Thymus (tissue), 11 donors: Measurements from ENCODE around the gene ZNF101. TPM values are rescaled to one million over a fixed set of nuclear protein-coding genes. Genes with fewer than 3 reads are reported as not detected.

Source experiments
- DNase-seq, 9 donors: peaks; one replicate each; pipeline ENCODE4 v3.0.0-alpha.2; 2013; ENCODE audit warnings: low spot score in 9 of 9, low read depth in 6 of 9, missing footprints in 1 of 9
- H3K27ac ChIP-seq, 2 donors: one replicate each; pipeline ENCODE4 v1.5.1; 2013; ENCODE audit warnings: control low read depth in 1 of 2, low read depth in 1 of 2, low read length in 1 of 2, mild to moderate bottlenecking in 1 of 2, moderate library complexity in 1 of 2
- H3K27me3 ChIP-seq, 2 donors: one replicate each; pipeline ENCODE4 v1.5.1; 2013; ENCODE audit warnings: low read length in 1 of 2; ENCODE audit not compliant: control insufficient read depth in 2 of 2, insufficient read depth in 1 of 2
- H3K36me3 ChIP-seq, 2 donors: one replicate each; pipeline ENCODE4 v1.5.1; 2013; ENCODE audit warnings: low read length in 1 of 2, mild to moderate bottlenecking in 1 of 2, moderate library complexity in 1 of 2; ENCODE audit not compliant: control insufficient read depth in 2 of 2, insufficient read depth in 2 of 2
- H3K4me1 ChIP-seq, 2 donors: one replicate each; pipeline ENCODE4 v1.5.1; 2013; ENCODE audit warnings: low read length in 2 of 2; ENCODE audit not compliant: control insufficient read depth in 2 of 2, insufficient read depth in 2 of 2
- H3K4me3 ChIP-seq, 2 donors: one replicate each; pipeline ENCODE4 v1.5.1; 2013; ENCODE audit warnings: low read length in 2 of 2, control low read depth in 1 of 2, mild to moderate bottlenecking in 1 of 2
- H3K9me3 ChIP-seq, 2 donors: one replicate each; pipeline ENCODE4 v1.5.1; 2013; ENCODE audit warnings: low read length in 1 of 2, mild to moderate bottlenecking in 1 of 2; ENCODE audit not compliant: control insufficient read depth in 2 of 2, insufficient read depth in 1 of 2
- WGBS: extraction: QIAGEN DNeasy Blood & Tissue Kit; methylation state at CpG from one replicate; pipeline ENCODE4 v1.1.7; 2013; 5-methylcytosine and 5-hydroxymethylcytosine counted together
- polyA plus RNA-seq: library from polyadenylated mRNA; stranded (reverse); fragments of 200-250 nt; gene quantifications from one replicate; pipeline ENCODE4 v1.2.3, GENCODE V29; 2013
- total RNA-seq: library from RNA; stranded (reverse); fragments of 120-200 nt; gene quantifications from one replicate; pipeline ENCODE4 v1.2.4, GENCODE V29; 2013
- donor health status: healthy.

The ZNF101 gene
- total and polyA plus RNA-seq, 2 donors: 37.8 to 66.6 TPM

DNA sequence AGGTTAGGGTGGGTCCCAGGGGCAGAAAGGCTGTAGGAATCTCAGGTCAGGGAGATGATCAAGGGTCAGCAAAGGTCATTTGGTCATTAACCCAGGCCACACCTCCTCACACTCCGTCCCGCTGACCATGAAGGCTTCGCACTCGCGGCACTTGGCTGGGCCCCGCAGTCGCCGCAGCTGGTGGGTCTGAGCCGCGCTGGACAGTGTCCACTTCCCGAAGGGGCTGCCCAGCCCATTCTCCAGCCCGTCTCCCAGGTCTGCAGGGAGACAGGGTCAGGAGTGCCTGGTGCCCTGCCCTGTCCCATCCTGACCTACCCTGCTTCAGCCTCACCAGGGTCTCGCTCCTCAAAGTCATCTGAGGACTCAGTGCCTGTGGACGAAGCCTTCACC, 33.3 kb upstream of the ZNF101 start:
- DNase-seq: no peak
- Histone ChIP-seq H3K27ac (no peak overlapping the region), H3K4me1 (no peaks in the 10 kb centered on the region), H3K9me3 (no peaks in the 10 kb centered on the region), H3K27me3 (no peaks in the 10 kb centered on the region), H3K4me3 (no peak overlapping the region), H3K36me3 (peaks cover 67 to 72% of the 10 kb centered on the region in 2 donors)
- WGBS: 99% methylated on average over 14 of the region's 14 CpGs

DNA sequence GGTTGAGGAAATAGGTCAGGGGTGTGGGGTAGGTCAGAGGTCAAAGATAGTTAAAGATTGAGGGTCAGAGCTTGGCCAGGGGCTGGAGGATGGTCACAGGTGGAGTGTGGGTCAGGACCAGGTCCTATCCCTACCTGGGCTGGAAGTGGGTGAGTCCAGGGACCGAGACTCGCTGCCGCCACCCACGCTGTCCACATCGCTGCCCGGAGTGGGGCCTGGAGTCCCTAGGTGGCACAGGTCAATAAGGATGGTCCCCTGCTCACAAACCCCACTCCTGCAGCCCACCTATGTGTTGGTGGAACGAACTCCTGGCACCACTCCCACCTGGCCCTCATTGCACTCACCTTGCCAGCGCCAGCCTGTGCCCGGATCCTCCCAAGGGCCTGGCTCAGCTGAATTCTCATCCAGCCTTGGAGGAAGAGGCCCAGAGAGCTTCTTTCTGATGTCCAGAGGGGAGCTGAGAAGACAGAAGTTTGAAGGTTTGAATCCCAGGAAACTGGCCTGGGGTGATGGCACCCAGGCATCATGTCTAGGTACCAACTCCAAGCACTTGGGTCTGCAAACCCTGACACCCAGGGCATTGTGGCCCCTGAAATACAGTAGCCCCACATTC, 32.0 kb upstream of the ZNF101 start:
- 97% methylated on average over 9 of the region's 9 CpGs for WGBS
- Histone ChIP-seq H3K4me3 (no peak overlapping the region), H3K36me3 (peaks cover 68 to 73% of the 10 kb centered on the region in 2 donors), H3K27ac (no peak overlapping the region), H3K27me3 (no peaks in the 10 kb centered on the region), H3K4me1 (no peaks in the 10 kb centered on the region), H3K9me3 (no peaks in the 10 kb centered on the region)
- no peak for DNase-seq

DNA sequence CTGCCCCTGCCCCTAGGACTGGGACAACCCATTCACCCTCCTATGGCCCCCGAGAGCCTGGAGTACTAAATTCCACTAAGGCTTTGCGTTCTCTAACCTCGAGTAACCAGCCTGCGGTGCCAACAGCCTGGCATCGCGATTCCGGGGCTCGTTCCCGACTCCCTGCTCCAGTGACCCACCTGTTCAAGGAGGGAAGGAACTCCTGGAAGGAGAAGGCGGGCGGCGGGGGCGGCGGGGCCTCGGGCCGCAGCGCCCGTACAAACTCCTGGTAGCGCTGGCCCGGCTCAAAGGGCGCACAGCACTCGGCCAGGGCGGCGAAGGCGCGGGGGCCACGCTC, 31.5 kb upstream of the ZNF101 start:
- Histone ChIP-seq H3K36me3 (peaks cover 69 to 74% of the 10 kb centered on the region in 2 donors), H3K27ac (no peak overlapping the region), H3K27me3 (no peaks in the 10 kb centered on the region), H3K4me1 (peaks cover 0 to 1% of the 10 kb centered on the region in 2 donors), H3K9me3 (no peaks in the 10 kb centered on the region), H3K4me3 (no peak overlapping the region)
- DNase-seq: no peak
- WGBS: 97% methylated on average over 27 of the region's 27 CpGs

DNA sequence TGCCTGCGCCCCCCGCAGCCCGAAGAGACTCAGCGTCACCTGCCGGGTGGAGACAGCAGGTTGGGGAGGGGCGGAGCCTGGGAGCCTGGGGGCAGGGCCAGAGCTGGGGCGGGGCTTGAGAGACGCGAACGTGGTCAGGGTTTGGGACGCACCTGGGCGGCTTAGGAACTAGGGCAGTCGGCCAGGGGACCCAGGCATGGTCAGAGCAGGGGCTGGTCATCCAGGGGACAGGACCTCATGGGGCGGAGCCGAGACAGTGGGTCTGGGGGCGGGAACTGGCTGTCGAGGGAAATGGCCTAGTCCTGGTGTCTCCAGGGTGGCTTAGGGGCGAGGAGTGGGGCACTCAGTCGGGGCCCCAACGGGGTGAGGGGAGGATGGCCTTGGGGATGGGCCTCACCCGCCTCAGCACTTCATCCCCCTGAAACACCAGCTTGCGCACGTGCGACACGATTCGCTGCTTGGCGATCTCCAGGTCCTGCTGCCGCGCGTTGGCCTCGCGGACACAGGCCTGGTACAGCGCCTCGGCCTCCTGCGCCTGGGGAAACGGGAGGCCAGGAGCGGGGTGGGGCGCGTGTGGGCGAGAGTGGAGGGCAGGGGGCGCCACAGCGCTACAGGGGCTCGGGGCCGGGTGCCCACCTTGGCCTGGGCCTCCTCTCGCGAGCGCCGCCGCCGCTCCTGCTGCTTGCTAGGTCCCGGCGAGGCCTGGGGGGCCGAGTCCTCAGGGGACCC, 31.0 kb upstream of the ZNF101 start:
- 96% methylated on average over 53 of the region's 53 CpGs for WGBS
- no peaks in the 10 kb centered on the region for H3K9me3 ChIP-seq
- H3K36me3 ChIP-seq: peaks cover 63 to 71% of the 10 kb centered on the region in 2 donors
- H3K27me3 ChIP-seq: no peaks in the 10 kb centered on the region
- H3K4me1 ChIP-seq: peaks cover 0 to 6% of the 10 kb centered on the region in 2 donors
- H3K27ac ChIP-seq: no peak overlapping the region
- H3K4me3 ChIP-seq: no peak overlapping the region
- DNase-seq: no peak

DNA sequence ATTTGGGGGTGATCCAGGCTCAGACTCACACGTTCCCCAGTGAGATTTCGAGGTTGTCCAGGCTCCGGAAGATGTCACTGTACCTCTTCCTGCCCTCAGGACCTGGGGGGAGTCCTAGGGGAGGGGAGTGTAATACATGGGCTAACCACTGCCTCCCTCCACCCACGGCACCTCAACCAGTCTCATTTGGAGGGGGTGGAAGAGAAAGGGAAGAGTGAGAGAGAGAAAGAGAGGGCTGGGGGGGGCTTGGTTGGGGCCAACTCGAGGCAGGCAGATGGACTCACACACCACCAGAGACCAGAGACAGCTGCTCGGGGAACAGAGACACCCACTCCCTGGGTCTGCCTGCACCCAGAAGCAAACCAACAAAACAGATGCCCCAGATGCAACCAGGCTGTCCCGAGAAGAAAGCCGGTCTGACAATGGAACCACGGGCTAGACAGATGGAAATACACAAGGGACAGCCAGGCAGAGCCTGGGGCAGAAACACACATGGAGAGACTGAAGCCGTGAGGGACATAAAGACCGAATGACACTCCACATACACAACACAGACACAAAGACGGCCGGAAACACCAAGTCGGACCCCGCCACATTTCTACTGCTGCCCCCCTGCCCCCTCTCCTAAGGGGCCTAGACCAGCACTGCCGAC, 26.0 kb upstream of the ZNF101 start:
- Histone ChIP-seq H3K4me1 (peaks cover 5 to 16% of the 10 kb centered on the region in 2 donors), H3K9me3 (no peaks in the 10 kb centered on the region), H3K36me3 (peaks cover 53 to 56% of the 10 kb centered on the region in 2 donors), H3K27me3 (no peaks in the 10 kb centered on the region), H3K4me3 (peak overlapping the region; percentile 77 to 88), H3K27ac (peak overlapping the region; percentile 93 to 97)
- 7% methylated on average over 16 of the region's 16 CpGs for WGBS
- peak in 2 of 9 donors; percentile 41 to 57 for DNase-seq

DNA sequence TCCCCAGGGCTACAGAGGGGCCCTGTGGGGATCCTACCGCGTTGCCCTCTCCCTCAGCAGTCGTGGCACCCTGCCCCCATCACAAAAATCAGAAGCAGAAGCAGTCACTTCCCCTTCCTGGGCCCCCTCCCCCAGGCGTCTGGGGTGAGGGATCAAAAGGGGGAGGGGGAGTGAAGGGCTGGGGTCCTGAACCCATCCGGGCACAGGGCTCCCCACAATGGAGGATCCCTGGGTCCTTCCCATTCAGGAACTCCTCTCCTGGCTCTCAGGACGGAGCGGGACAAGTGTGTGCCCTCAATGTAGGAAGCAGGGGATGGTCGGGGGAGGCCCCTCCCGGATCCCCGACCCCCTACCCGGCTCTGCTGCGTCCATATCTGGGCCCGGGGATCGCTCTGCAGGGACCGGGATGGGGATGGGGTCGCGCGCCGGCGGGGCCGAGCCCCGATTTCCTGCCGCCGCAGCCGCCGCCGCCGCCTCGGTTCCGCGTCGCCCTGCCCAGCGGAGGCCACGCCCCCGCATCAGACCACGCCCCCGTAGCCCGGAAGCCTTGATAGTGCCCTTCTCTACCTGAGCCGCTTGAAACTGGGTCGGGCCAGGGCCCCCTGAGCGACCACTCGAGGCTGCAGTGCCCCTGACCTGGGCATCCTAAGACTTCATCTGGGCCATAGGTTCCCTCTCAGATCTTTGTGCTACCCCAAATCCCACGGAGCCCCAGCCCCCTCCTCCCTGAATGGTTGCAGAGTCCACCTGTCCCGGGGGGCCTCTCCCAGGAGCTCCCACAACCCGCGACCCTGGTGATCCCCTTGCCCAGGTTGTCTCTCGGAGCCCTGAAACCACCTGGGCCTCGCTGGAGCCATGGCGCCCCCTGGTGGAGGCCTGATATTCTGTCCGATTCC, 25.2 kb upstream of the ZNF101 start, which contains the start of gene GMIP:
TSS of gene GMIP (minus strand) at position 500 of the 896 bp plus-strand sequence. CDS start at position 372, 128 bp downstream.
- peak within 1 kb of the TSS; percentile 77 to 88 for H3K4me3 ChIP-seq
- WGBS: 1% methylated on average over 50 of the region's 50 CpGs
- H3K27ac ChIP-seq: peak within 1 kb of the TSS; percentile 93 to 97
- no peaks in the 10 kb centered on the region for H3K9me3 ChIP-seq
- no peaks in the 10 kb centered on the region for H3K27me3 ChIP-seq
- peaks cover 5 to 16% of the 10 kb centered on the region in 2 donors for H3K4me1 ChIP-seq
- DNase-seq: peak in 8 of 9 donors; percentile 77 to 91 (median 84)
- peaks cover 50 to 52% of the 10 kb centered on the region in 2 donors for H3K36me3 ChIP-seq

DNA sequence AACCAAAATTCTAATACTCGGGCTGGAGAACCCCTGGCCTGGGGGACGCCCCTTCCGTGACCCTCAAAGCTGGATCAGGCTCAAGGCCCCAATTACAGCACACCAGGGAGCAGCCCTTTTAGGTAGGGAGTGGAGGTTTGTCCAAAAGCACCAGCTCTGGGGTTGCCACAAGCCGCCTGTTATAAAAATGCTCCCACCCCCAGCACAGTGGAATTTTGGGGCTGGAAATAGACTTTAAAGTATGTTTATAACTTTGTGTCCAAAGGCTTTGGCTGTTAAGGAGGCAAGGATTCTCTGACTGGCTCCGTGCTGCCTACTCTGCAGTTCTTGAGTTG, 24.6 kb upstream of the ZNF101 start:
- no peak for DNase-seq
- peaks cover 5 to 16% of the 10 kb centered on the region in 2 donors for H3K4me1 ChIP-seq
- H3K4me3 ChIP-seq: peak overlapping the region; percentile 77 to 88
- H3K36me3 ChIP-seq: peaks cover 49 to 52% of the 10 kb centered on the region in 2 donors
- H3K27me3 ChIP-seq: no peaks in the 10 kb centered on the region
- no peaks in the 10 kb centered on the region for H3K9me3 ChIP-seq
- 47% methylated on average over 5 of the region's 5 CpGs for WGBS
- peak overlapping the region; percentile 93 to 97 for H3K27ac ChIP-seq

DNA sequence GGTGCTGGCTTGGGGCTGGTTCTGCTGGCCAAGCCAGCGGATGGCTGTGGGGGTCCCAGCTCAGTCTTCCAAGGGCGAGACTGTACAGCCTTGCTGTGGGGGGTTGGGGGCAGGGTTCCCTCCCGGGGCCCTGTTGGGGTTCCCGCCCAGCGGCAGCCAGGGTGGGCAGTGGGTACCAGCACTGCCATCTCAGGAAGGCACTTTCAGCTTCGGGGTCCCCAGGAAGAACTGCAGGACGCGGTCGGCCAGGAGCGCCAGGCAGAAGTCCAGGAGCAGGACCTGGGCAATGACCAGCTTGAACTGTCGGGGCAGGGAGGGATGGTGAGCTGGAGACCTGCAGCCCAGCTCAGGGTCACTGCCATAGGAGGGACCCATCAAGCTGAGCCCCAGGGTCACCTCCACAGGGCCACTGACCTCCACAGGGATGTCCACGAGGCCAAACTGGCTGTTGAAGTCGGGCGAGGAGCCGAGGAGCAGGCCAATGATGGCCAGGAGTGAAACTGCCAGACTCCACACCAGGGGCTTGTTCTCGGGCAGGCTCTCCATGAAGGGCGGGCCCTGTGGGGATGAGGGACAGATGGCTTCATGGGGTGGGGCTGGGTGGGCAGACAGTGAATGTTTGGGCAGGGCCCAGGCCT, 23.3 kb upstream of the ZNF101 start:
- H3K36me3 ChIP-seq: peaks cover 56 to 58% of the 10 kb centered on the region in 2 donors
- H3K4me1 ChIP-seq: peaks cover 5 to 16% of the 10 kb centered on the region in 2 donors
- no peaks in the 10 kb centered on the region for H3K27me3 ChIP-seq
- no peaks in the 10 kb centered on the region for H3K9me3 ChIP-seq
- no peak for DNase-seq
- 97% methylated on average over 17 of the region's 17 CpGs for WGBS
- H3K27ac ChIP-seq: no peak overlapping the region
- no peak overlapping the region for H3K4me3 ChIP-seq
